Measurements from ENCODE around the gene ADGRD1.

ADGRD1 gene

GRCh38 chr12:131084341-131085011, 130.8 kb downstream of the ADGRD1 start:
- Histone ChIP-seq H3K27me3 (ENCODE audit: insufficient read depth, low read length) (no peaks in the 10 kb centered on the region), H3K4me1 (ENCODE audit: insufficient read depth, low read length) (no peaks in the 10 kb centered on the region), H3K4me3 (ENCODE audit: low read length) (no peak overlapping the region), H3K9me3 (ENCODE audit: insufficient read depth, low read depth, low read length) (0 out of 2 replicates have a peak, but pooled peaks cover 2% of the 10 kb centered on the region), H3K36me3 (ENCODE audit: insufficient read depth, low read length) (no peaks in the 10 kb centered on the region), H3K27ac (ENCODE audit: low read depth, low read length) (no peak overlapping the region), H3K9ac (ENCODE audit: low read depth, low read length) (no peak overlapping the region)
- WGBS, result 91% methylated on average over 28 of the region's 28 CpGs

- WGBS, result 84% methylated on average over 22 of the region's 22 CpGs
- 0 out of 2 replicates have a peak, but pooled peaks cover 2% of the 10 kb centered on the region for H3K9me3 ChIP-seq (ENCODE audit: insufficient read depth, low read depth, low read length)
- no peak overlapping the region for H3K27ac ChIP-seq (ENCODE audit: low read depth, low read length)
- no peak overlapping the region for H3K4me3 ChIP-seq (ENCODE audit: low read length)
- H3K9ac ChIP-seq (ENCODE audit: low read depth, low read length), result no peak overlapping the region
- H3K4me1 ChIP-seq (ENCODE audit: insufficient read depth, low read length), result no peaks in the 10 kb centered on the region
- no peaks in the 10 kb centered on the region for H3K27me3 ChIP-seq (ENCODE audit: insufficient read depth, low read length)
- no peaks in the 10 kb centered on the region for H3K36me3 ChIP-seq (ENCODE audit: insufficient read depth, low read length)
Observed at GRCh38 chr12:131085125-131085815, 131.6 kb downstream of the ADGRD1 start.

GRCh38 chr12:131085816-131086591, 132.3 kb downstream of the ADGRD1 start:
- Histone ChIP-seq H3K9ac (ENCODE audit: low read depth, low read length) (no peak overlapping the region), H3K27me3 (ENCODE audit: insufficient read depth, low read length) (no peaks in the 10 kb centered on the region), H3K36me3 (ENCODE audit: insufficient read depth, low read length) (no peaks in the 10 kb centered on the region), H3K27ac (ENCODE audit: low read depth, low read length) (no peak overlapping the region), H3K9me3 (ENCODE audit: insufficient read depth, low read depth, low read length) (no peaks in the 10 kb centered on the region), H3K4me1 (ENCODE audit: insufficient read depth, low read length) (no peaks in the 10 kb centered on the region), H3K4me3 (ENCODE audit: low read length) (no peak overlapping the region)
- 95% methylated on average over 24 of the region's 24 CpGs for WGBS

- Histone ChIP-seq H3K9ac (ENCODE audit: low read depth, low read length) (no peak overlapping the region), H3K4me1 (ENCODE audit: insufficient read depth, low read length) (no peaks in the 10 kb centered on the region), H3K9me3 (ENCODE audit: insufficient read depth, low read depth, low read length) (no peaks in the 10 kb centered on the region)
Observed at GRCh38 chr12:131087302-131087818, 133.7 kb downstream of the ADGRD1 start.

GRCh38 chr12:131087991-131088700, 134.4 kb downstream of the ADGRD1 start:
- Histone ChIP-seq H3K9me3 (ENCODE audit: insufficient read depth, low read depth, low read length) (no peaks in the 10 kb centered on the region), H3K9ac (ENCODE audit: low read depth, low read length) (no peak overlapping the region), H3K36me3 (ENCODE audit: insufficient read depth, low read length) (no peaks in the 10 kb centered on the region), H3K4me1 (ENCODE audit: insufficient read depth, low read length) (no peaks in the 10 kb centered on the region), H3K27me3 (ENCODE audit: insufficient read depth, low read length) (no peaks in the 10 kb centered on the region), H3K4me3 (ENCODE audit: low read length) (no peak overlapping the region), H3K27ac (ENCODE audit: low read depth, low read length) (no peak overlapping the region)
- 90% methylated on average over 38 of the region's 38 CpGs for WGBS

More at GRCh38 chr12:131087302-131087818, 133.7 kb downstream of the ADGRD1 start:
- Histone ChIP-seq H3K27ac (ENCODE audit: low read depth, low read length) (no peak overlapping the region), H3K4me3 (ENCODE audit: low read length) (no peak overlapping the region), H3K36me3 (ENCODE audit: insufficient read depth, low read length) (no peaks in the 10 kb centered on the region), H3K27me3 (ENCODE audit: insufficient read depth, low read length) (no peaks in the 10 kb centered on the region)
- WGBS, result 90% methylated on average over 24 of the region's 24 CpGs

GRCh38 chr12:131088701-131089530, 135.2 kb downstream of the ADGRD1 start:
- WGBS, result 90% methylated on average over 28 of the region's 28 CpGs
- Histone ChIP-seq H3K27me3 (ENCODE audit: insufficient read depth, low read length) (no peaks in the 10 kb centered on the region), H3K4me3 (ENCODE audit: low read length) (no peak overlapping the region), H3K4me1 (ENCODE audit: insufficient read depth, low read length) (no peaks in the 10 kb centered on the region), H3K27ac (ENCODE audit: low read depth, low read length) (no peak overlapping the region), H3K9ac (ENCODE audit: low read depth, low read length) (no peak overlapping the region), H3K9me3 (ENCODE audit: insufficient read depth, low read depth, low read length) (no peaks in the 10 kb centered on the region), H3K36me3 (ENCODE audit: insufficient read depth, low read length) (no peaks in the 10 kb centered on the region)

GRCh38 chr12:131089531-131090273, 136.0 kb downstream of the ADGRD1 start:
- Histone ChIP-seq H3K27me3 (ENCODE audit: insufficient read depth, low read length) (no peaks in the 10 kb centered on the region), H3K9ac (ENCODE audit: low read depth, low read length) (no peak overlapping the region), H3K27ac (ENCODE audit: low read depth, low read length) (no peak overlapping the region), H3K9me3 (ENCODE audit: insufficient read depth, low read depth, low read length) (no peaks in the 10 kb centered on the region), H3K4me3 (ENCODE audit: low read length) (no peak overlapping the region), H3K36me3 (ENCODE audit: insufficient read depth, low read length) (no peaks in the 10 kb centered on the region), H3K4me1 (ENCODE audit: insufficient read depth, low read length) (no peaks in the 10 kb centered on the region)
- WGBS, result 93% methylated on average over 11 of the region's 11 CpGs

GRCh38 chr12:131090274-131091210, 136.8 kb downstream of the ADGRD1 start:
- Histone ChIP-seq H3K27ac (ENCODE audit: low read depth, low read length) (no peak overlapping the region), H3K9me3 (ENCODE audit: insufficient read depth, low read depth, low read length) (no peaks in the 10 kb centered on the region), H3K27me3 (ENCODE audit: insufficient read depth, low read length) (no peaks in the 10 kb centered on the region), H3K4me3 (ENCODE audit: low read length) (no peak overlapping the region), H3K9ac (ENCODE audit: low read depth, low read length) (no peak overlapping the region), H3K36me3 (ENCODE audit: insufficient read depth, low read length) (no peaks in the 10 kb centered on the region), H3K4me1 (ENCODE audit: insufficient read depth, low read length) (no peaks in the 10 kb centered on the region)
- WGBS, result 92% methylated on average over 14 of the region's 14 CpGs

- Histone ChIP-seq H3K4me1 (ENCODE audit: insufficient read depth, low read length) (no peaks in the 10 kb centered on the region), H3K36me3 (ENCODE audit: insufficient read depth, low read length) (no peaks in the 10 kb centered on the region)
- WGBS, result 96% methylated on average over 13 of the region's 13 CpGs
Observed at GRCh38 chr12:131091413-131091975, 137.8 kb downstream of the ADGRD1 start.

More at GRCh38 chr12:131091413-131091975, 137.8 kb downstream of the ADGRD1 start:
- Histone ChIP-seq H3K4me3 (ENCODE audit: low read length) (no peak overlapping the region), H3K9me3 (ENCODE audit: insufficient read depth, low read depth, low read length) (no peaks in the 10 kb centered on the region), H3K9ac (ENCODE audit: low read depth, low read length) (no peak overlapping the region), H3K27ac (ENCODE audit: low read depth, low read length) (no peak overlapping the region), H3K27me3 (ENCODE audit: insufficient read depth, low read length) (no peaks in the 10 kb centered on the region)
